Progenitor cell of endocrine pancreas (in vitro differentiated cells): ENCODE results near the gene MAGI1. TPM values are rescaled to one million over a fixed set of nuclear protein-coding genes. Genes with fewer than 3 reads are reported as not detected.

Experiments
- DNase-seq: peaks from one replicate; pipeline ENCODE4 v3.0.0; 2021; ENCODE audit warnings: low spot score; ENCODE audit not compliant: unreplicated experiment
- H3K27ac Mint-ChIP-seq: 2 replicates; pipeline ENCODE4 v1.8.0; 2021; ENCODE audit warnings: mild to moderate bottlenecking, moderate library complexity, mixed read lengths
- H3K27me3 Mint-ChIP-seq: 2 replicates; pipeline ENCODE4 v1.8.0; 2021; ENCODE audit warnings: mixed read lengths
- H3K36me3 Mint-ChIP-seq: 2 replicates; pipeline ENCODE4 v1.8.0; 2022; ENCODE audit warnings: mixed read lengths; ENCODE audit not compliant: insufficient read depth
- H3K4me1 Mint-ChIP-seq: 2 replicates; pipeline ENCODE4 v1.8.0; 2021; ENCODE audit warnings: low read depth, mixed read lengths
- H3K4me3 Mint-ChIP-seq: 2 replicates; pipeline ENCODE4 v1.8.0; 2021; ENCODE audit warnings: low read depth, mild to moderate bottlenecking, moderate library complexity, mixed read lengths
- H3K9me3 Mint-ChIP-seq: 2 replicates; pipeline ENCODE4 v1.8.0; 2021; ENCODE audit warnings: low read depth, mixed read lengths
- total RNA-seq: library from RNA; stranded (reverse); gene quantifications from 2 replicates; pipeline ENCODE4 v1.2.1, GENCODE V29; 2021
- TF ChIP-seq, protein P1 (sequence below): fragments of 200-600 bp; sonication (generic); IDR thresholded peaks from one replicate; pipeline ENCODE4 v1.5.0; 2021; ENCODE audit warnings: antibody characterized with exemption, mild to moderate bottlenecking; ENCODE audit not compliant: unreplicated experiment

Gene MAGI1
- total RNA-seq, 1 donor from 2014 or later = 142 TPM

DNA sequence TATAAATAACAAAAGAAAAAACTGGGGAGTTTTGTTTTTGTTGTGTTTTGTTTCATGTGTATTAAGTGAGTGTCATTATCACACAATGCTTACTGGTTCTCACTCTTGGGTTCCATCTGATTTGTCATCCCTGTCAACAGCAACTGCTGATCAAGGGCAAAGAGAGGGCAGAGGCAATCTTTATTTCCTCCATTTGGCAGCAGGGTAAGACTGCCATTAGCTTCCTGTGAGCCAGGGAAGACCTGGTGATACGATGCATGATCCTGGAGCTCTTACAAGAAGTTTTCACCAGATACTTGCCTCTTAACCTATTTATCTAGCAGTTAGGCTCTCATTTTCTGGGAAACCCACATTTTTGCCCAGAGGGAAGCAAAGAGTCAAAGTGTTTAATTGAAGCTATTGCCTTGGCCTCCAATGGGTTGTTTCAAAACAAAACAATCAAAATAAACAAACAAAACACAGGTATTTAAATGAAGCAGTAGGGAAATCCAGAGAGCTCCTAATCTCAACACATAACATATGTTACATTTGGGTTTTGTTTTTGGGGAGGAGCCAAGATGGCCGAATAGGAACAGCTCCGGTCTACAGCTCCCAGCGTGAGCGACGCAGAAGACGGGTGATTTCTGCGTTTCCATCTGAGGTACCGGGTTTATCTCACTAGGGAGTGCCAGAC is 529.8 kb downstream of the MAGI1 start:
- Mint-ChIP-seq H3K9me3 (peaks cover 3% of the 10 kb centered on the region), H3K27me3 (no peaks in the 10 kb centered on the region), H3K4me3 (peak overlapping the region; percentile 68), H3K27ac (peak overlapping the region; percentile 85), H3K4me1 (peaks cover 1% of the 10 kb centered on the region), H3K36me3 (peaks cover 3% of the 10 kb centered on the region)
- TF ChIP-seq, protein P1, sequence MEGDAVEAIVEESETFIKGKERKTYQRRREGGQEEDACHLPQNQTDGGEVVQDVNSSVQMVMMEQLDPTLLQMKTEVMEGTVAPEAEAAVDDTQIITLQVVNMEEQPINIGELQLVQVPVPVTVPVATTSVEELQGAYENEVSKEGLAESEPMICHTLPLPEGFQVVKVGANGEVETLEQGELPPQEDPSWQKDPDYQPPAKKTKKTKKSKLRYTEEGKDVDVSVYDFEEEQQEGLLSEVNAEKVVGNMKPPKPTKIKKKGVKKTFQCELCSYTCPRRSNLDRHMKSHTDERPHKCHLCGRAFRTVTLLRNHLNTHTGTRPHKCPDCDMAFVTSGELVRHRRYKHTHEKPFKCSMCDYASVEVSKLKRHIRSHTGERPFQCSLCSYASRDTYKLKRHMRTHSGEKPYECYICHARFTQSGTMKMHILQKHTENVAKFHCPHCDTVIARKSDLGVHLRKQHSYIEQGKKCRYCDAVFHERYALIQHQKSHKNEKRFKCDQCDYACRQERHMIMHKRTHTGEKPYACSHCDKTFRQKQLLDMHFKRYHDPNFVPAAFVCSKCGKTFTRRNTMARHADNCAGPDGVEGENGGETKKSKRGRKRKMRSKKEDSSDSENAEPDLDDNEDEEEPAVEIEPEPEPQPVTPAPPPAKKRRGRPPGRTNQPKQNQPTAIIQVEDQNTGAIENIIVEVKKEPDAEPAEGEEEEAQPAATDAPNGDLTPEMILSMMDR = no peak
- DNase-seq = no peak

DNA sequence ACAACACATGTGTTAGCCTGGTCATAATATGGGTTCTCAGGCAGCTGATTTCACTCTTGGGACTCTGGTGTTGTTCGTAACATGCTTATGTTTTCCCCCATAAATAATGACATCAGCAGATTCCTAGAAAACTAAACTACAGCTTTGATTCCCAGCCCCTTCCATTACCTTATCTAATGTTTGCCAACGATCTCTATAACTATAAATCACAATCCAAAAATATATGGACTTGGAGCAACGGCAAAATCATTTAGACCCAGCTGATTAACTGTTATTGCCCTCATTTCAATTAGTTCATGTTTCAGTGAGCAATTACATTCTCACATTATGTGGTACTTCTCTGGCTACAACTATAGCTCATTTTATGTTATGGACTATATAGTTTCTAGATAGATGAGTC is 531.3 kb downstream of the MAGI1 start:
- Mint-ChIP-seq H3K9me3 (peaks cover 3% of the 10 kb centered on the region), H3K4me3 (no peak overlapping the region), H3K36me3 (peaks cover 3% of the 10 kb centered on the region), H3K27me3 (no peaks in the 10 kb centered on the region), H3K27ac (no peak overlapping the region), H3K4me1 (peaks cover 14% of the 10 kb centered on the region)
- TF ChIP-seq, protein P1 = no peak
- DNase-seq = no peak

DNA sequence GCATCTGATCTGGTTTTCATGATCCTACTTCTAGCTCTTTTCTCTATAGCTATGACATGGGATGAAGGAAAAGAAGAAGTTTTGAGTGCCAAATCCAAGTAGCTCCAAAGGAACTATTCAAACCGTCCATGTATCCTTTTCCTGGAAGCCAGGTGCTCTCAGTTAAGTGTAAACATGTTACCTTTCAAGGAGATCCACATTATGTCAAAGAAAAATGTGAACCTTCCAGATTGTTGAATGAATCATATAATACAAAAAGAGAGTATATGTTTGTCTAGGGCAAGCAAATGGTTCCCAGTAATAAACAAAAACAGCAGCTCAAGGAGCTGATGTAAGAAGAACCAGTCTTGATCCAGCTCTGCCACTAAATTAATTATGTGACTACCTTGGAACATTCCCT is 534.9 kb downstream of the MAGI1 start:
- no peak overlapping the region for H3K4me3 Mint-ChIP-seq
- no peaks in the 10 kb centered on the region for H3K27me3 Mint-ChIP-seq
- no peak overlapping the region for H3K27ac Mint-ChIP-seq
- H3K4me1 Mint-ChIP-seq = peaks cover 14% of the 10 kb centered on the region
- TF ChIP-seq, protein P1 = no peak
- no peak for DNase-seq
- peaks cover 3% of the 10 kb centered on the region for H3K36me3 Mint-ChIP-seq
- H3K9me3 Mint-ChIP-seq = peaks cover 3% of the 10 kb centered on the region

DNA sequence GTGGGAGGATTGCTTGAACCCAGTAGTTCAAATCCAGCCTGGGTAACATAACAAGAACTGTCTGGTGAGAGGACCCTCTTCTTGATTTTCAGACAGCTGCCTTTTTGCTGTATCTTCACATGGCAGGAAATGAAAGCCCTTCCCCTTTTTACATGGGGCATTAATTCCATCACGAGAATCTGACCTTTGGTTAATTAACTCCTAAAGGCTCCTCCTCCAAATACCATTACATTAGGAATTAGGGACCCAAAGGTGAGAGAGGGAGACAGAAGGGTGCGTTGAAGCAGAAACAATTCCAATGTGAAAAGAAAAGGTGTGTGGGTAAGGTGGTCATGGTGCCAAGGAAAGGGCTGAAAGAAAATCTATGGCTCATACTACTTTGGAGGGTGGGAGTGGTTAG is 536.2 kb downstream of the MAGI1 start:
- TF ChIP-seq, protein P1 = no peak
- Mint-ChIP-seq H3K27ac (peak overlapping the region; percentile 29), H3K4me1 (peaks cover 14% of the 10 kb centered on the region), H3K4me3 (no peak overlapping the region), H3K27me3 (no peaks in the 10 kb centered on the region), H3K9me3 (peaks cover 3% of the 10 kb centered on the region), H3K36me3 (no peaks in the 10 kb centered on the region)
- no peak for DNase-seq

DNA sequence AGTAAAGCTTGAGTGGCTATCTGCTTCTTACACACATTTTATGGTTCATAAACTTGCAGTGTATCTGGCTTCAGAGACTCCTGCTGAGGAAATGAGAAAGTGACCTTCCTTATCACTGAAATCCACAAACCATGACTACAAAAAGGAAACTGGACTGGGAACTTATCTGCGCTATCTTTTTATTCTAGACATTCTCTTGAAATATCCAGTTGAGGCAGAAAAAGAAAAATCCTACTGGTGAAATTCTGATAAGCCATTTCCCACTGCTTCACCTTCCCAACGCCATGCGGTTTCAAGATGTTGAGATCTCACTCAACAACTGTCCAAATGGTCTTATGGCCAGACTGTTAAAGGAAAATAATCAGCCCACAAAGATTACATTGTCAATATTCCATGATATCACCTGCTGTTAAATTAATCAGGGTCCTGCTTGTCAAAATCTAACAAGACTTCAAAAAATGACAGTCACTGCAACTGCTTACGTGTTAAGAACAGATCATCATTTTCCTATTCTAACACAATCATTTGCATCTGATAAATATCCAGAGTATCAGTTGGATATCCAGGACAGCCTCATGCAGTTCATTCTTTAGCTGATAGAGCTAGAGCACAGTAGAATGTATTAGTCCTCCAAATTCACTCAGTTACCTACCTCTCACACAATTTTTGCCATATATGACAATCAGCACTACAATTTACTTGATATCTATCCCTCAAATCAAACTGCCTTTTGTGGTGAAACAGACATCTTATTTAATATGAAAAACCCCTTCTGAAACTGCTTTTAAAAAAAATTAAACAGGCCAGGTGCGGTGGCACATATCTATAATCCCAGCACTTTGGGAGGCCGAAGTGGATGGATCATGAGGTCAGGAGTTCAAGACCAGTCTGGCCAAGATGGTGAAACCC is 538.1 kb downstream of the MAGI1 start:
- H3K4me1 Mint-ChIP-seq = peaks cover 19% of the 10 kb centered on the region
- H3K27me3 Mint-ChIP-seq = no peaks in the 10 kb centered on the region
- no peak for DNase-seq
- no peaks in the 10 kb centered on the region for H3K9me3 Mint-ChIP-seq
- no peaks in the 10 kb centered on the region for H3K36me3 Mint-ChIP-seq
- H3K4me3 Mint-ChIP-seq = no peak overlapping the region
- peak overlapping the region; percentile 55 for H3K27ac Mint-ChIP-seq
- TF ChIP-seq, protein P1 = no peak
